ENCODE data around the gene KLF13.
A peak's percentile ranks its signal among the peaks of the same experiment; 100 is the strongest.

KLF13 gene

GRCh38 chr15:31326156-31326874, at the start of gene KLF13:
KLF13 (plus strand) TSS chr15:31326835; CDS start chr15:31327213, 378 bp downstream.
- DNase-seq = peak; percentile 99 to 100 (median 99)

- DNase-seq = no peak
These were observed 49.1 kb upstream of the KLF13 start for GRCh38 chr15:31277335-31278060.

GRCh38 chr15:31278061-31278445, 48.6 kb upstream of the KLF13 start:
- no peak for DNase-seq

GRCh38 chr15:31278544-31279220, 48.0 kb upstream of the KLF13 start:
- DNase-seq = no peak

GRCh38 chr15:31279221-31280045, 47.2 kb upstream of the KLF13 start:
- no peak for DNase-seq

- no peak for DNase-seq
These were observed 46.4 kb upstream of the KLF13 start for GRCh38 chr15:31280046-31280830.

- no peak for DNase-seq
These were observed 45.8 kb upstream of the KLF13 start for GRCh38 chr15:31280831-31281216.

- DNase-seq = no peak
These were observed 43.6 kb upstream of the KLF13 start for GRCh38 chr15:31283043-31283442.

DNA sequence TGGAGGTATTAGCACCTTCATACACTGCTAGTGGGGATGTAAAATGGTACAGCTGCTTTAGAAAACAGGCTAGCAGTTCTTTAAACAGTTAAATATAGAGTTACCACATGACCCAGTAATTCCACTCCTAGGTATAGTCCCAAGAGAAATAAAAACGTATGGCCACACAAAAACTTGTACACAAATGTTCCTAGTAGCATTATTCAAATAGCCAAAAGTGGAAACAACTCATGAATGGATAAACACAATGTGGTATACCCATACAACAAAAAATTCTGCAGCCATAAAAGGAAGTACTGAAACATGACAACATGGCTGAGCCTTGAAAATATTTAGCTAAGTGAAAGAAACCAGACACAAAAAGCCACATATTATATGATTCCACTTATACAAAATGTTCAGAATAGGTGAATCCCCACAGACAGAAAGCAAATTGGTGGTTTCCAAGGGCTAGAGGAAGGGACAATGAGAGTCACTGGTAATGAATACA, 40.8 kb upstream of the KLF13 start:
- DNase-seq = no peak

DNA sequence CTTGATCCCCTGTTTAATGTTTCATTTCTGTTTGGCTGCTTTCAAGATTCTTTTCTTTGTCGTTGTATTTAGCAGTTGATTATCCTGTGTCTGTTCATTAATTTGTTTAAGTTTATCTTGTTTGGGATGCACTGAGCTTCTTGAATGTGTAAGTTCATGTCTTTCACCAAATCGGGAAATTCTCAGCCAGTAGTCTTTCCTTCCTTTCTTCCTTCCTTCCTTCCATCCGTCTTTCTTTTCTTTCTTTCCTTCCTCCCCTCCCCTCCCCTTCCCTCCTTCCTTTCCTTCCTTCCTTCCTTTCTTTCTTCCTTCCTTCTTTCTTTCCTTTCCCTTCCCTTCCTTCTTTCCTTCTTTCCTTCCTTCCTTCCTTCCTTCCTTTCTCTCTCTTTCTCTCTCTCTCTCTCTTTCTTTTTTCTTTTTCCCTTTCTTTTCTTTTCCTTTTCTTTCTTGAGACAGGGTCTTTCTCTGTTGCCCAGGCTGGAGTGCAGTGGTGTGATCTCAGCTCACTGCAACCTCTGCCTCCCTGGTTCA, 35.5 kb upstream of the KLF13 start:
- no peak for DNase-seq

- no peak for DNase-seq
These were observed 34.1 kb upstream of the KLF13 start for GRCh38 chr15:31292391-31293015.

GRCh38 chr15:31293655-31294054, 33.0 kb upstream of the KLF13 start:
- DNase-seq = no peak

- DNase-seq = no peak
These were observed 32.6 kb upstream of the KLF13 start for GRCh38 chr15:31294067-31294466.

DNA sequence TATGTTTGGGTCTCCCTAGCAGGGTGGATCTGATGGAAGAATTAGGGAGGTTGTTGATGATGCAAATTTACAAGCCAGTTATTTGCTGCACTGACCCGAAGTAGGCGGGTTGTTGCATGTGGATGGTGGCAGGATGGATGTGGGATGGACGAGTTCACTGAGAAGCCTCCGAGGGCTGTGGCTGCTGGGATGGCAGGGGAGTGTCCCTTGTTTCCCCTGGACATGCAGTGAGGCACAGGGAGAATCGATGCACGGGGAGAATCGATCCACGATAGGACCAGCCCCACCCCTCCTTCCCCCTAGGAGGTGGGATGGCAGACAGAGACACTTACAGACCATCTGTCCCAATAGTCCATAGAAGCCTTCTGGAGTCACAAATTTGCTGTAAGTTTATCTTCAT, 31.0 kb upstream of the KLF13 start:
- no peak for DNase-seq

GRCh38 chr15:31296219-31296645, 30.4 kb upstream of the KLF13 start:
- DNase-seq = no peak

GRCh38 chr15:31296646-31297574, 29.7 kb upstream of the KLF13 start:
- DNase-seq = no peak

DNA sequence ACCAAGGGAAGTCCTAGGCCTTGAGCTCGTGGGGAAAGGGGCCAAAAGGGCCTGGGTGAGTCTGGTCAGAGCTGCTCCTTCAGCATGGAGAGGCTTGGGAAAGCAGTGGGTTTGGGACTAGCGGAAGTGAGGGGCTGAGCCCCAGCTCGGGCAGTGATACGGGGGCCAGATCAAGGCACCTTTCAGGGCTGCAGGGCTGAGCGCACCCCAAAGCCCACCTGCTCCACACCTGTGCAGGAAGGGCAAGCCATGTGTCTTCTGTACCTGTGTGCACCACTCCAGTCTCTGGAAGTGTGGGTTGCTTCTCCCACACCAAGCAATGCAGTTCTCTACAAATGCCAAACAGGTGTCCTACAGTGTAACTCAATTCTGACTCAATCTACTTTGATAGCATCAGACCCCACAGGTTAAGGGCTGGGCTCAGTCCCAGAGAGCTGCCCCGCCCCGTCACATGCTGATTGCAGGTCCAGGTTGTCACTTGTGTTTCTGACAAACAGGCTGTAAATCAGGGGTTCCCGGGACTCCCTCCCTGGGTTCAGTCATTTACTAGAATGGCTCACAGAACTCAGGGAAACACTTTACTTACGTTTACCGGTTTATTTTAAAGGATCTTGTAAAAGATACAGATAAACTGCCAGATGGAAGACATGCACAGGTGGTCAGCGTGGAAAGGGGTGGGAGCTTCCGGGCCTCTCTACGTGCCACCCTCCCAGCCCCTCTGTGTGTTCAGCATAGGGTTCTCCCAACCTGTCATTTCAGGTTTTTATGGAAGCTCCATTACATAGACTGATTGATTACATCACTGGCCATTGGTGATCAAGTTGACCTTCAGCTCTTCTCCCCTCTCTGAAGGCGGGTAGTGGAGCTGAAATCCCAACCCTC, 28.8 kb upstream of the KLF13 start:
- no peak for DNase-seq

GRCh38 chr15:31298707-31299172, 27.9 kb upstream of the KLF13 start:
- DNase-seq = no peak

DNA sequence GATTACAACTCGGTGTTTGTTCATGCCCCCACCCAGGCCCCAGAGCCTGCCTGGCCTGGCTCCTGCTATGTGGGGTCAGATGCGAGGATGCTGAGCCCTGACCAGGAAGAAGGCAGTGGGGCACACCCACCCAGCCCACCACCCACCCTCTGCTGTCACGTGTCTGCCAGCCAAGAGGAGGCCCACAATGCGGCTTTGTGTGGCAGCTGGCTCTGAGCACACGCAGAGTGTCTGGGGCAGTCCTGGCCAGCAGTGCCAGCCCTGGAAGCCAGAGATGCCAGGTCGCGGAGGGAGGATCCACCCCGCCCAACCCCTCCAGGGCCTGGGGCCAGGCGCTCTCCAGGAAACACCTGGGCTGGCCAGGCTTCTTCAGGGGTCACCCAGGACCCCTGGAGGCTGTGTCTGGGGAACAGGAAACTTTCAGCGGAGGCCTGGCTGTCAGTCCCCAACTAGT, 26.4 kb upstream of the KLF13 start:
- DNase-seq = no peak

Data from activated CD4-positive, CD25-positive, alpha-beta regulatory T cell (primary cell).